Fibroblast of lung (primary cell): Measurements from ENCODE around the gene ALPG. TPM values are rescaled to one million over a fixed set of nuclear protein-coding genes. Genes with fewer than 3 reads are reported as not detected.
"Not testable (repeated sequence)": the region's sequence is repeated elsewhere in the genome, so short reads cannot be mapped to it uniquely, and the experiment has no call there.

Experiments
- DNase-seq, 2 donors: peaks; one replicate each; pipeline versions ENCODE4 v3.0.0 to v3.0.0-alpha.2; 2010; ENCODE audit warnings: low read depth in 2 of 2
- H2AFZ ChIP-seq: 2 replicates; pipeline ENCODE4 v1.5.1; 2012; ENCODE audit warnings: low read length, control low read depth, inconsistent platforms
- H3K27ac ChIP-seq: 2 replicates; pipeline ENCODE4 v1.5.1; 2011; ENCODE audit warnings: low read length, control low read depth; ENCODE audit not compliant: insufficient read depth
- H3K27me3 ChIP-seq: 2 replicates; pipeline ENCODE4 v1.5.1; 2011; ENCODE audit warnings: mild to moderate bottlenecking, low read length; ENCODE audit not compliant: control insufficient read depth, insufficient read depth
- H3K36me3 ChIP-seq: 2 replicates; pipeline ENCODE4 v1.5.1; 2011; ENCODE audit warnings: low read length; ENCODE audit not compliant: control insufficient read depth, insufficient read depth
- H3K4me1 ChIP-seq: 2 replicates; pipeline ENCODE4 v1.5.1; 2011; ENCODE audit warnings: low read length; ENCODE audit not compliant: control insufficient read depth, insufficient read depth; ENCODE audit errors: extremely low read depth
- H3K4me2 ChIP-seq: 2 replicates; pipeline ENCODE4 v1.5.1; 2011; ENCODE audit warnings: low read length, control low read depth; ENCODE audit not compliant: insufficient read depth; ENCODE audit errors: extremely low read depth
- H3K4me3 ChIP-seq, 4 experiments: fragments of 200-600 bp in 1 of 4; sonication (generic) in 1 of 4; replicated peaks in 1 of 4; 2 replicates each; pipeline ENCODE4 v1.5.1; 2011 to 2016; ENCODE audit warnings: low read length in 4 of 4, low read depth in 3 of 4, mild to moderate bottlenecking in 3 of 4, control low read depth in 2 of 4, inconsistent platforms in 1 of 4, mixed read lengths in 1 of 4; ENCODE audit not compliant: insufficient read depth in 1 of 4; ENCODE audit errors: control extremely low read depth in 1 of 4
- H3K79me2 ChIP-seq: 2 replicates; pipeline ENCODE4 v1.5.1; 2012; ENCODE audit warnings: mild to moderate bottlenecking, low read length, inconsistent platforms; ENCODE audit not compliant: control insufficient read depth, insufficient read depth
- H3K9ac ChIP-seq: 2 replicates; pipeline ENCODE4 v1.5.1; 2011; ENCODE audit warnings: mild to moderate bottlenecking, low read length, control low read depth; ENCODE audit not compliant: insufficient read depth
- H3K9me3 ChIP-seq: 2 replicates; pipeline ENCODE4 v1.5.1; 2012; ENCODE audit warnings: low read depth, low read length; ENCODE audit not compliant: control insufficient read depth, insufficient read depth
- H4K20me1 ChIP-seq: 2 replicates; pipeline ENCODE4 v1.5.1; 2011; ENCODE audit warnings: low read length; ENCODE audit not compliant: control insufficient read depth, insufficient read depth; ENCODE audit errors: extremely low read depth
- EZH2 ChIP-seq: IDR thresholded peaks from 2 replicates; pipeline ENCODE4 v1.5.1; 2012; ENCODE audit warnings: low read length, control low read depth, mild to moderate bottlenecking; ENCODE audit errors: missing control alignments
- polyA plus RNA-seq, 2 donors: library from polyadenylated mRNA; depleted of rRNA in 1 of 2; stranded (reverse) in 1 of 2; unstranded in 1 of 2; fragments of >200 nt; gene quantifications; 2 replicates each; pipeline ENCODE4 v1.2.1, GENCODE V29; 2011 to 2012; ENCODE audit warnings: missing spikeins in 1 of 2
- total RNA-seq: library from RNA; depleted of rRNA; stranded (reverse); fragments of >200 nt; gene quantifications from 2 replicates; pipeline ENCODE4 v1.2.1, GENCODE V29; 2014
- TF ChIP-seq, protein P1 (sequence below), 2 donors: IDR thresholded peaks in 1 of 2; conservative IDR thresholded peaks in 1 of 2; 1 replicate in 1 of 2; 2 replicates in 1 of 2; pipeline ENCODE4 v1.5.1; 2011 to 2012; ENCODE audit warnings: low read length in 2 of 2, control low read depth in 1 of 2, inconsistent platforms in 1 of 2, low read depth in 1 of 2, mild to moderate bottlenecking in 1 of 2

ALPG gene
- total and polyA plus RNA-seq, 2 donors (not counting 1 experiment from before 2014, with no cell fraction given) = not detected

DNA sequence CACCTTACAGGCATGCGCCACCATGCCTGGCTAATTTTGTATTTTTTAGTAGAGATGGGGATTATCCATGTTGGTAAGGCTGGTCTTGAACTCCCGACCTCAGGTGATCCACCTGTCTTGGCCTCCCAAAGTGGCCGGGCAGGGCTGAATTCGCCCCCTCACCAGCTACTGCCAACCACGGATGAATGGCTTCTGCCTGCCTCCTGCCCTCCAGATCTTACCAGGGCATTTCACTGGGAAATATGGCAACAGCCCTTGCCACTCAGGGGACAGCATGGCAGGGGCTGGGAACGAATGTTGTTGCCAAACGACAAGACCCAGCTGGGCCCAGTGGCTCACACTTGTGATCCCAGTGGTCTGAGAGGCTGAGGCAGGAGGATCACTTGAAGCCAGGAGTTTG lies 29.9 kb upstream of the ALPG start:
- no peaks in the 10 kb centered on the region for H3K27me3 ChIP-seq
- no peak for TF ChIP-seq EZH2
- TF ChIP-seq, protein P1, sequence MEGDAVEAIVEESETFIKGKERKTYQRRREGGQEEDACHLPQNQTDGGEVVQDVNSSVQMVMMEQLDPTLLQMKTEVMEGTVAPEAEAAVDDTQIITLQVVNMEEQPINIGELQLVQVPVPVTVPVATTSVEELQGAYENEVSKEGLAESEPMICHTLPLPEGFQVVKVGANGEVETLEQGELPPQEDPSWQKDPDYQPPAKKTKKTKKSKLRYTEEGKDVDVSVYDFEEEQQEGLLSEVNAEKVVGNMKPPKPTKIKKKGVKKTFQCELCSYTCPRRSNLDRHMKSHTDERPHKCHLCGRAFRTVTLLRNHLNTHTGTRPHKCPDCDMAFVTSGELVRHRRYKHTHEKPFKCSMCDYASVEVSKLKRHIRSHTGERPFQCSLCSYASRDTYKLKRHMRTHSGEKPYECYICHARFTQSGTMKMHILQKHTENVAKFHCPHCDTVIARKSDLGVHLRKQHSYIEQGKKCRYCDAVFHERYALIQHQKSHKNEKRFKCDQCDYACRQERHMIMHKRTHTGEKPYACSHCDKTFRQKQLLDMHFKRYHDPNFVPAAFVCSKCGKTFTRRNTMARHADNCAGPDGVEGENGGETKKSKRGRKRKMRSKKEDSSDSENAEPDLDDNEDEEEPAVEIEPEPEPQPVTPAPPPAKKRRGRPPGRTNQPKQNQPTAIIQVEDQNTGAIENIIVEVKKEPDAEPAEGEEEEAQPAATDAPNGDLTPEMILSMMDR (conservative IDR thresholded peaks at IDR 0.05 in 1 of 2, IDR thresholded peaks at IDR 0.05 in 1 of 2; ENCODE audit: low read depth in 1 of 2, low read length in 2 of 2) = no peak
- H4K20me1 ChIP-seq = no peaks in the 10 kb centered on the region

GRCh38 chr2:232377319-232377718 lies 29.3 kb upstream of the ALPG start:
- H3K27ac ChIP-seq = no peak overlapping the region
- no peak overlapping the region for H3K4me3 ChIP-seq
- no peak overlapping the region for H3K9ac ChIP-seq
- peaks cover 2% of the 10 kb centered on the region for H3K27me3 ChIP-seq
- no peaks in the 10 kb centered on the region for H3K4me1 ChIP-seq
- no peak overlapping the region for H2AFZ ChIP-seq
- no peaks in the 10 kb centered on the region for H3K9me3 ChIP-seq
- no peaks in the 10 kb centered on the region for H3K36me3 ChIP-seq
- no peaks in the 10 kb centered on the region for H4K20me1 ChIP-seq
- DNase-seq = no peak
- H3K79me2 ChIP-seq = no peaks in the 10 kb centered on the region
- TF ChIP-seq EZH2 = no peak
- TF ChIP-seq, protein P1 (conservative IDR thresholded peaks at IDR 0.05 in 1 of 2, IDR thresholded peaks at IDR 0.05 in 1 of 2; ENCODE audit: low read depth in 1 of 2, low read length in 2 of 2) = no peak
- H3K4me2 ChIP-seq = no peak overlapping the region

More for the DNA sequence above, 29.9 kb upstream of the ALPG start:
- no peak overlapping the region for H3K27ac ChIP-seq
- DNase-seq = no peak
- no peak overlapping the region for H3K9ac ChIP-seq
- no peak overlapping the region for H3K4me2 ChIP-seq
- H3K36me3 ChIP-seq = no peaks in the 10 kb centered on the region
- no peak overlapping the region for H3K4me3 ChIP-seq
- H2AFZ ChIP-seq = no peak overlapping the region
- H3K4me1 ChIP-seq = no peaks in the 10 kb centered on the region
- no peaks in the 10 kb centered on the region for H3K79me2 ChIP-seq
- no peaks in the 10 kb centered on the region for H3K9me3 ChIP-seq

DNA sequence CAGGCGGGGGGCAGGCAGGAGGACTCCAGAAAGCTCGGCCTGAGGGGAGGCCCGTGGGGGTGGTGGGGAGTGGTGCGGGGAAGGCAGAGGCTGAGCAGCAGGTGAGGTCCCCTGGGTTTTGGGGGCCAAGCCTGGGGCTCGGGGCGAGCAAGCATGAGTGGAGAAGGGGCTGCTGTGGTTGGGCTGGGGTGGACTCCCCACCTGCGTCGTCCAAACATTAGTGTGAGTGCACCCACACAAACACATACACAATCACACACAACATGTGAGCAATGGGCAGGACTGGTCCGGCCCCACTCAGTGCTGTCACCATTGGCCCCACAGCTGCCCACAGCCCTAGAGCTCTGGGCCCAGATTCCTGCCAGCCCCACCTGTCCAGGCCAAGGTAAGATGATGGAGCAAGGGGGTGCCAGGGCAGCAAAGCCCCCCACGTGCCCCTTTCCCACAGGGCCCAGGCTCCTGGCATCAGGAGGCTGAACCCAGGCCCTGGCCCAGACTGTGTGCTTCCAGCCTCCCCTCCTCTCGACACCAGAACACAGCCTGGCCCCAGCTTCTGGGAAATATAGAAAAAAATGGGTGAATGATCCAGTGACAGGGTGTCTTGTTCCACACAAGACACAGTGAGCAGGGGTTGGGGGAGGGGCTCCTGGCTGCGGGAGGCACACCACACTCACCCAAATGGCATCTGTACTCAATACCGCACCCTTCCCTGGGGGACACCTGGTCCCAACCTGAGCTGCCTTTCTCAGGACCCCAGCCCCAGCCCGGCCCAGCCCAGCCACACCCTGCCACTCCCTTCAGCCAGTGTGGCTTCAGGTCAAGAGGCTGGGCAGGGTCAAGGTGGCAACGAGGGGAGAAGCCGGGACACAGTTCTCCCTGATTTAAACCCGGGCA lies 28.6 kb upstream of the ALPG start:
- H3K4me1 ChIP-seq = no peaks in the 10 kb centered on the region
- no peaks in the 10 kb centered on the region for H3K9me3 ChIP-seq
- no peak overlapping the region for H3K4me3 ChIP-seq
- no peak overlapping the region for H2AFZ ChIP-seq
- TF ChIP-seq EZH2 = no peak
- TF ChIP-seq, protein P1 (conservative IDR thresholded peaks at IDR 0.05 in 1 of 2, IDR thresholded peaks at IDR 0.05 in 1 of 2; ENCODE audit: low read depth in 1 of 2, low read length in 2 of 2) = no peak
- H3K79me2 ChIP-seq = no peaks in the 10 kb centered on the region
- no peaks in the 10 kb centered on the region for H4K20me1 ChIP-seq
- no peak for DNase-seq
- no peak overlapping the region for H3K4me2 ChIP-seq
- H3K27me3 ChIP-seq = peaks cover 3% of the 10 kb centered on the region
- H3K27ac ChIP-seq = no peak overlapping the region
- no peaks in the 10 kb centered on the region for H3K36me3 ChIP-seq
- H3K9ac ChIP-seq = no peak overlapping the region

DNA sequence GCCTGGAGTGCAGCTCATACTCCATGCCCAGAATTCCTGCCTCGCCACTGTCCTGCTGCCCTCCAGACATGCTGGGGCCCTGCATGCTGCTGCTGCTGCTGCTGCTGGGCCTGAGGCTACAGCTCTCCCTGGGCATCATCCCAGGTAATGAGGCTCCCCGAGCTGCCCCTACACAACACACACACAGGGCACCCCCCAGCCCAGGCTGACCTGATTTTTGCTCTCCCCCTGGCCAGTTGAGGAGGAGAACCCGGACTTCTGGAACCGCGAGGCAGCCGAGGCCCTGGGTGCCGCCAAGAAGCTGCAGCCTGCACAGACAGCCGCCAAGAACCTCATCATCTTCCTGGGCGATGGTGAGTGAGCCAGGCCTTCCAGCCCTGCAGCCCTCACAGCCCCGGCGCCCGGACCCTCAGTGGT lies 27.9 kb upstream of the ALPG start, which contains the start of gene ALPP:
Gene ALPP (plus strand): TSS at position 17 of the 417 bp plus-strand sequence. CDS start 52 bp downstream, at position 69.
- not testable (repeated sequence) for H3K27ac ChIP-seq, H3K9me3 ChIP-seq, H3K4me3 ChIP-seq, H3K79me2 ChIP-seq, H3K4me2 ChIP-seq, DNase-seq, H4K20me1 ChIP-seq, H3K27me3 ChIP-seq, H3K36me3 ChIP-seq, H3K9ac ChIP-seq, H2AFZ ChIP-seq, H3K4me1 ChIP-seq
